ENCODE measurements around the gene RPS6KB1. TPM values are rescaled to one million over a fixed set of nuclear protein-coding genes. Genes with fewer than 3 reads are reported as not detected.

The RPS6KB1 gene
- total and polyA plus RNA-seq, 9 of the 15 experiments (the other 6 are each of a cell fraction or from before 2014, with no cell fraction given): 8.8 to 60.7 (median 35.1) TPM

- peak; percentile 99 for TF ChIP-seq PRDM10 (IDR thresholded peaks at IDR 0.05; ENCODE audit: partially characterized antibody)
- peak; percentile 75 for TF ChIP-seq POLR2AphosphoS5 (IDR thresholded peaks at IDR 0.05; ENCODE audit: control insufficient read depth, insufficient read depth, low read depth, low read length)
- peak; percentile 78 for TF ChIP-seq SP1 (CRISPR knock-in tag; IDR thresholded peaks at IDR 0.05)
- peak; percentile 89 for TF ChIP-seq HDAC3 (IDR thresholded peaks at IDR 0.05; ENCODE audit: borderline replicate concordance, partially characterized antibody)
- peak; percentile 81 for TF ChIP-seq L3MBTL2 (IDR thresholded peaks at IDR 0.05)
- TF ChIP-seq TAF7 (tag; IDR thresholded peaks at IDR 0.05): peak; percentile 69
- peak; percentile 79 for TF ChIP-seq PKNOX1 (IDR thresholded peaks at IDR 0.05)
- peak; percentile 18; the same call in 1 of the 2 replicates for TF ChIP-seq JUND (IDR thresholded peaks at IDR 0.05; ENCODE audit: borderline replicate concordance, low read depth, low read length)
- no peak for TF ChIP-seq JUND (tag; IDR thresholded peaks at IDR 0.05; ENCODE audit: borderline replicate concordance, low read depth, low read length)
- peak; percentile 76 for TF ChIP-seq TARDBP (IDR thresholded peaks at IDR 0.05)
- TF ChIP-seq MTA3 (IDR thresholded peaks at IDR 0.05; ENCODE audit: borderline replicate concordance): 0 out of 2 replicates have a peak, but pooled peaks have one; percentile 55
- TF ChIP-seq E2F8 (IDR thresholded peaks at IDR 0.05; ENCODE audit: low read depth, partially characterized antibody): peak; percentile 66
- peak in 1 of 2 experiments; percentile 97; a peak in 2 of 4 replicates for TF ChIP-seq NONO (IDR thresholded peaks at IDR 0.05; ENCODE audit: low read depth in 2 of 2, low read length in 1 of 2)
Measured at GRCh38 chr17:59964482-59965328, 71.8 kb downstream of the RPS6KB1 start, which contains the start of gene RNFT1 (continued).
